Upper lobe of right lung (tissue), 1 donor: ENCODE results near the gene DCAF6. TPM values are rescaled to one million over a fixed set of nuclear protein-coding genes. Genes with fewer than 3 reads are reported as not detected.

ENCODE experiments used
- ATAC-seq: fragments of 200-7000 bp; cut with Tn5 transposase; one replicate; pipeline ENCODE4 v1.9.1; 2020; ENCODE audit warnings: mild to moderate bottlenecking, moderate library complexity
- DNase-seq: peaks from one replicate; pipeline ENCODE4 v3.0.0-alpha.2; 2020
- H3K27ac ChIP-seq: fragments of 200-600 bp; one replicate; pipeline ENCODE4 v1.8.0; 2022
- H3K27me3 ChIP-seq: fragments of 200-600 bp; one replicate; pipeline ENCODE4 v1.8.0; 2022; ENCODE audit warnings: mild to moderate bottlenecking
- H3K36me3 ChIP-seq: fragments of 200-600 bp; one replicate; pipeline ENCODE4 v1.8.0; 2022
- H3K4me1 ChIP-seq: fragments of 200-600 bp; one replicate; pipeline ENCODE4 v1.8.0; 2022
- H3K4me3 ChIP-seq: fragments of 200-600 bp; one replicate; pipeline ENCODE4 v1.8.0; 2022; ENCODE audit warnings: mild to moderate bottlenecking
- H3K9me3 ChIP-seq: fragments of 200-600 bp; one replicate; pipeline ENCODE4 v1.8.0; 2022
- CTCF ChIP-seq: fragments of 200-600 bp; IDR thresholded peaks from one replicate; pipeline ENCODE4 v1.8.0; 2022; ENCODE audit warnings: antibody characterized with exemption
- intact Hi-C: fragments of 100-400 bp; cut with DNase I; formaldehyde crosslinking; loops from one replicate; pipeline ENCODE4 v1.11.0; 2022
- total RNA-seq: library from RNA; stranded (reverse); fragmentation: NEBNext Ultra II Directional; extraction: Animal tissue kit (Norgen Biotek cat#: 25700); gene quantifications from one replicate; pipeline ENCODE4 v1.2.1, GENCODE V29; 2021
- donor health status: DM: no; HTN: yes; CAD: no; lungs with severe emphysema.

DCAF6 gene
- total RNA-seq, 1 donor from 2014 or later = 49.9 TPM

GRCh38 chr1:167916766-167917511 lies 19.5 kb upstream of the DCAF6 start:
- no peak for DNase-seq
- intact Hi-C loops = no loop called here

GRCh38 chr1:167922023-167922422 lies 14.5 kb upstream of the DCAF6 start:
- no peak for TF ChIP-seq CTCF
- ATAC-seq = no peak
- H3K27ac ChIP-seq = no peak overlapping the region
- intact Hi-C loops = no loop called here
- no peaks in the 10 kb centered on the region for H3K27me3 ChIP-seq
- no peaks in the 10 kb centered on the region for H3K4me1 ChIP-seq
- no peak overlapping the region for H3K4me3 ChIP-seq
- no peaks in the 10 kb centered on the region for H3K9me3 ChIP-seq
- no peak for DNase-seq
- peaks cover 20% of the 10 kb centered on the region for H3K36me3 ChIP-seq

More at GRCh38 chr1:167916766-167917511, 19.5 kb upstream of the DCAF6 start:
- no peaks in the 10 kb centered on the region for H3K4me1 ChIP-seq
- no peak overlapping the region for H3K27ac ChIP-seq
- no peak for TF ChIP-seq CTCF
- no peak overlapping the region for H3K4me3 ChIP-seq
- ATAC-seq = no peak
- peaks cover 24% of the 10 kb centered on the region for H3K36me3 ChIP-seq
- no peaks in the 10 kb centered on the region for H3K9me3 ChIP-seq
- no peaks in the 10 kb centered on the region for H3K27me3 ChIP-seq

GRCh38 chr1:167922611-167923074 lies 13.8 kb upstream of the DCAF6 start:
- TF ChIP-seq CTCF = no peak
- DNase-seq (no peak), ATAC-seq (no peak)
- peaks cover 13% of the 10 kb centered on the region for H3K36me3 ChIP-seq
- no peaks in the 10 kb centered on the region for H3K9me3 ChIP-seq
- H3K27ac ChIP-seq = no peak overlapping the region
- H3K27me3 ChIP-seq = no peaks in the 10 kb centered on the region
- no peaks in the 10 kb centered on the region for H3K4me1 ChIP-seq
- intact Hi-C loops = no loop called here
- no peak overlapping the region for H3K4me3 ChIP-seq

GRCh38 chr1:167923324-167924056 lies 13.0 kb upstream of the DCAF6 start:
- TF ChIP-seq CTCF = no peak
- no peak for DNase-seq
- H3K4me1 ChIP-seq = no peaks in the 10 kb centered on the region
- intact Hi-C loops = no loop called here
- H3K36me3 ChIP-seq = peaks cover 6% of the 10 kb centered on the region
- no peak overlapping the region for H3K27ac ChIP-seq
- no peaks in the 10 kb centered on the region for H3K9me3 ChIP-seq
- H3K27me3 ChIP-seq = no peaks in the 10 kb centered on the region
- no peak for ATAC-seq
- H3K4me3 ChIP-seq = no peak overlapping the region

GRCh38 chr1:167924102-167924501 lies 12.4 kb upstream of the DCAF6 start:
- Histone ChIP-seq H3K4me3 (no peak overlapping the region), H3K9me3 (no peaks in the 10 kb centered on the region), H3K27me3 (no peaks in the 10 kb centered on the region), H3K27ac (no peak overlapping the region), H3K4me1 (no peaks in the 10 kb centered on the region), H3K36me3 (peaks cover 6% of the 10 kb centered on the region)
- intact Hi-C loops = no loop called here
- no peak for TF ChIP-seq CTCF
- DNase-seq (no peak), ATAC-seq (no peak)
